Activated naive CD4-positive, alpha-beta T cell treated with anti-CD3 and anti-CD28 coated beads, Interleukin-2, amount 50 U/mL, for 72 hours (primary cell): ENCODE results near the gene RPS25. TPM values are rescaled to one million over a fixed set of nuclear protein-coding genes. Genes with fewer than 3 reads are reported as not detected.

Experiments
- total RNA-seq, 2 donors: library from RNA; stranded (reverse); gene quantifications; one replicate each; pipeline ENCODE4 v1.2.3, GENCODE V29; 2022

The RPS25 gene
- total RNA-seq, 2 donors from 2014 or later, result 1,843 to 2,330 TPM

Other genes starting within 250 kb of the RPS25 start
- gene DDX6, start 227.2 kb downstream of the RPS25 start, total RNA-seq, result 100 to 1,000 TPM; 180 to 239 TPM
- gene CXCR5, start 134.5 kb downstream of the RPS25 start, total RNA-seq, result 10 to 100 TPM in 1 of 2 donors, 1 to 10 TPM in 1; 9.3 to 25.9 TPM
- gene BCL9L, start 92.4 kb downstream of the RPS25 start, total RNA-seq, result 10 to 100 TPM; 46.6 to 57.4 TPM
- 1 to 10 TPM in 1 of 2 donors, under 1 TPM in 1; 0.80 to 2.0 TPM for gene UPK2, start 62.0 kb downstream of the RPS25 start, total RNA-seq
- gene FOXR1, start 46.6 kb downstream of the RPS25 start, total RNA-seq, result not detected
- 10 to 100 TPM; 39.0 to 60.1 TPM for gene CENATAC, start 20.2 kb downstream of the RPS25 start, total RNA-seq
- gene TRAPPC4, start 423 bp upstream of the RPS25 start, total RNA-seq, result 100 to 1,000 TPM in 1 of 2 donors, 10 to 100 TPM in 1; 67.3 to 123 TPM
- 10 to 100 TPM; 22.3 to 33.4 TPM for gene SLC37A4, start 12.5 kb upstream of the RPS25 start, total RNA-seq
- gene HYOU1, start 38.9 kb upstream of the RPS25 start, total RNA-seq, result 100 to 1,000 TPM in 1 of 2 donors, 10 to 100 TPM in 1; 71.7 to 117 TPM
- 10 to 100 TPM; 26.6 to 42.2 TPM for gene VPS11, start 49.5 kb upstream of the RPS25 start, total RNA-seq
- 10 to 100 TPM; 20.0 to 35.7 TPM for gene HMBS, start 66.5 kb upstream of the RPS25 start, total RNA-seq
- 10 to 100 TPM; 74.7 to 79.9 TPM for gene DPAGT1, start 83.5 kb upstream of the RPS25 start, total RNA-seq
- gene C2CD2L, start 89.0 kb upstream of the RPS25 start, total RNA-seq, result 10 to 100 TPM; 19.1 to 43.2 TPM
- 10 to 100 TPM; 38.0 to 53.3 TPM for gene HINFP, start 103.2 kb upstream of the RPS25 start, total RNA-seq
- gene ABCG4, start 130.7 kb upstream of the RPS25 start, total RNA-seq, result under 1 TPM; 0.12 to 0.25 TPM
- gene NLRX1, start 150.4 kb upstream of the RPS25 start, total RNA-seq, result 10 to 100 TPM; 13.5 to 21.8 TPM
- gene NHERF4, start 167.1 kb upstream of the RPS25 start, total RNA-seq, result under 1 TPM; 0.23 to 0.30 TPM
- 10 to 100 TPM; 32.3 to 50.0 TPM for gene CBL, start 188.0 kb upstream of the RPS25 start, total RNA-seq